Measurements from ENCODE around the gene OBSL1.

OBSL1 gene

DNA sequence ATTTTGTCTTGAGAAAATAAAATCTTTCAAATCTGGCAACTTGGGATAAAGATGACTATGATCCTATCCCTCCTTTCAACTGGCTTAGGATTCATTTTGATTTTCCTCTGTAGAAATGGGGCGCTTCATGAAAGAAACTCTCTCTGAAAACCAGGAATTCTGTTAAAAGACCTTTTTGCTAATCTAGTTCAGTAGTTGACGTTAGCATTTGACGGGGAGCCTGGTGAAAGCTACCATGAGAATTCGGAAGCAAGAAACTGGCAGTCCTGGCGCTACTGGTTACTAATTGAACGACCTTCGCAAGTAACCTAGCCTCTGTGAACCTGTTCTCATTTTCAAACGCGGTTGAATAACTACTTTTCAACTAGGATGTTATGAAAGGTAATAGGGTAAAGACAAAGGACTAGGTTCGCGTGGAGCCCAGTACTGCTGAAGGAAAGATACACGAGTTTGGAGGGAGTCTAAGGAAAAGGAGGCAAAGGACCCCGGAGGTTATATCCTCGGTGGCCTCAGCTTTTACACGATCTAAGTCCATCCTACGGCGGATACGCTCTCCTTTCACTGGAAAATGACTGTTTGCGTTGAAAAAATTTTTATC lies 25.7 kb upstream of the OBSL1 start:
- DNase-seq: no peak

DNA sequence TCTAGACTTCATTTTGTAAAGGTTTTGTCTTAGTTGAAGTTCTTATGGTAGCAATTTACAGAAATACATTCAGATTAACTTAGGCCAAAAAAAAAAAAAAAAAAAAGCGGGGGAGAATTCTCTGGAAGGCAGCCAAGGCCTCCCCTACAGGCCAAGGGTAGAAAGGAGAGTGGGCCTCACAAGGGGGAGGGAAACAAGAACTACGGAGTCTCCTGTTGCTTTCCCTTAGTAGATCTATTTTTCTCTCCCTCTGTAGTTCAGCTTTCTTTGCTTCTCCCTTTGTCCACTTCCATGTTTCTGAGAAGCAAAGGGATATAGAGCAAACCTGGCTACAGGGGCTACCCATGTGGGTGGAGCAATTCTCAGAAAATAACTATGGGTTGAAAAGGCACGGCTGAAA lies 23.9 kb upstream of the OBSL1 start:
- no peak for DNase-seq

DNA sequence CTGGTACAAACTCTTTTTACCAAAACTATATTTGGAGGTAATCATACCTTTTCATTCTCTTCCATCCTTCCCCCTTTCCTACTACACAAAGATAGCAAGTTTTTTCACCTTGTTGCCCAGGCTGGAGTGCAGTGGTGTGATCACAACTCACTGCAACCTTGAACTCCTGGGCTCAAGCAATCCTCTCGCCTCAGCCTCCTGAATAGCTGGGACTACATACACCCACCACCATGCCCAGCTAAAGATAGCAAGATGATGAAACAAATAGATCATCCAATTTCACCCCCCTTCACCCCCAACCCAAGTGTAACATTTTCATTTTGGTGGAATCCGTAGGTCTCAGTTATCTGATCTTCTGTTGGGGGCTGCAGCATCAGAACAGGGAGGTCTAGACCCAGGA lies 21.8 kb upstream of the OBSL1 start:
- DNase-seq: no peak

DNA sequence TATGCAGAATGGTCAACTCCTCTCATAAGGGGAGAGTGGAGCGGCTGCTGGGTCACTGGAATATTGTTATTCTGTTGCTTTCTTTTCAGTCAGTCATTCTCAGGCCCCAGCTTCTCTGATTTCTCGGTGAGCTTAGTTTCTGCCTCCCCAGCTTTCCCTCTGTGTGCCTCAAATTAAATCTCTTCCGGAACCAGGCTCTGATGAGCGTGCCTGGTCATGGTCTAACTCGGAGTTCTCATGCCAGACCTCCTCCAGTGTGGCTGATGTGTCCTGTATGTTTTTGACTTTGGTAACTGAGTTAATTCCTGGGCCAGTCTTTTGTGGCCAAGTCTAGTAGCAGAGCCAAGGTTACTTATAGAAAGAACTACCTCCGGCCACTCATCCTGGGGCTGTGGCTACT lies 21.4 kb upstream of the OBSL1 start:
- no peak for DNase-seq

DNA sequence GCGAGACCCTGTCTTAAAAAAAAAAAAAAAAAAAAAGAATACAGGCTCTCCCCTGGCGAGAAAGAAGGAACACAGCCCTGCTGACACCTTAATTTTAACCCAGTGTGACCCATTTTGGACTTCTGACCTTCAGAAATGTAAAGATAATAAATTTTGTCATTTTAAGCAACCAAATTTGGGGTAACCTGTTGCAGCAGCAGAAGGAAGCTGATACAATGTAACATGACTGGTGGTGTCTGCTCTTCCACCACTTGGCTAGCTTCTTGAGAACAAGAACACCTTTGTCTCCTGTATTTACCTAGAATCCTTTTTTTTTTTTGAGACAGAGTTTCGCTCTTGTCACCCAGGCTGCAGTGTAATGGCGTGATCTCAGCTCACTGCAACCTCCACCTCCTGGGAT lies 19.8 kb upstream of the OBSL1 start:
- DNase-seq: no peak

DNA sequence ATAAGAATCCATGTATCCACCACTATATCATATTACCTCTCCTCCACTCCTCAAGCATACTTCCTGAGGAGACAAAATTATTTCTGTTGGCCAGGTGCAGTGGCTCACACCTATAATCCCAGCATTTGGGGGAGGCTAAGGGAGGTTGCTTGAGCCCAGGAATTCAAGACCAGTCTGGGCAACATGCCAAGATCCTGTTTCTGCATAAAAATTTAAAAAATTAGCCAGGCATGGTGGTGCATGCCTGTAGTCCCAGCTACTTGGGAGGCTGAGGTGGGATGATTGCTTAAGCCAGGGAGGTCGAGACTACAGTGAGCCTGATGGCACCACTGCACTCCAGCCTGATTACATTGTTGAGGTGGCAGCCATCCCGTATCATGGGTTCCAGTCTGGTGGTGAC lies 10.0 kb upstream of the OBSL1 start:
- no peak for DNase-seq

DNA sequence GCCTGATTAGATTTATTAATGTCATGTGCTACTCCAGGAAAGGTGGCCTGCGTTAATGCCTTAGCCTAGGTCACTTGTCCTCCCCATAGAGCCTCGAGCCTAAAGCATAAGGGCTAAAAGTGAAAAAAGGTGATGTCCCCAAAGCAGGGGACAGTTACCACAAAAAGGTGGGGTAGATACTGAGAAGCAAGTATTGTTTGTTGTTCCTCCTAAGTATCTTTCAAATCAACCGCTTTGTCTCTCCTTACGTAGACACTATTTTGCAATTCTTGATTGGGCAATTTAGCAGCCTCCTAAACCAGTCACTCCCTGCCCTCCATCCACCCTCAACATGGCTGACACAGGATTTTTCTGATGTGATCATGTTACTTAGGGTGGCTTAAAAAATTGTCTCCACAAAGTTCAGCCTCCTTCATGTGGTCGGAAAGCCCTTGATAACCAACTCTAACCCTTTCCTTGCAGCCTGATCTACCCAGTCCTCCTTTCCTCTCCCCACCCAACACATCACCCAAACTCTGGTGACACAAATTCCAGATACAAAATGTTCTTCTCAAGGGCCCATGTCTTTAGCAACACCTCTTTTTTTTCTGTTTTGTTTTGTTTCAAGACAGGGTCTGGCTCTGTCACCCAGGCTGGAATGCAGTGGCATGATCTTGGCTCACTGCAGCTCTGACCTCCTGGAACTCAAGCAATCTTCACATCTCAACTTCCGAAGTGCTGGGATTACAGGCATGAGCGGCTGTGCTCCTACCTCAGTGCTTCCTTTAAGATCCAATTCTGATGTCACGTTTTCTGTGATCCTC lies 7.7 kb upstream of the OBSL1 start:
- DNase-seq: peak; percentile 78

DNA sequence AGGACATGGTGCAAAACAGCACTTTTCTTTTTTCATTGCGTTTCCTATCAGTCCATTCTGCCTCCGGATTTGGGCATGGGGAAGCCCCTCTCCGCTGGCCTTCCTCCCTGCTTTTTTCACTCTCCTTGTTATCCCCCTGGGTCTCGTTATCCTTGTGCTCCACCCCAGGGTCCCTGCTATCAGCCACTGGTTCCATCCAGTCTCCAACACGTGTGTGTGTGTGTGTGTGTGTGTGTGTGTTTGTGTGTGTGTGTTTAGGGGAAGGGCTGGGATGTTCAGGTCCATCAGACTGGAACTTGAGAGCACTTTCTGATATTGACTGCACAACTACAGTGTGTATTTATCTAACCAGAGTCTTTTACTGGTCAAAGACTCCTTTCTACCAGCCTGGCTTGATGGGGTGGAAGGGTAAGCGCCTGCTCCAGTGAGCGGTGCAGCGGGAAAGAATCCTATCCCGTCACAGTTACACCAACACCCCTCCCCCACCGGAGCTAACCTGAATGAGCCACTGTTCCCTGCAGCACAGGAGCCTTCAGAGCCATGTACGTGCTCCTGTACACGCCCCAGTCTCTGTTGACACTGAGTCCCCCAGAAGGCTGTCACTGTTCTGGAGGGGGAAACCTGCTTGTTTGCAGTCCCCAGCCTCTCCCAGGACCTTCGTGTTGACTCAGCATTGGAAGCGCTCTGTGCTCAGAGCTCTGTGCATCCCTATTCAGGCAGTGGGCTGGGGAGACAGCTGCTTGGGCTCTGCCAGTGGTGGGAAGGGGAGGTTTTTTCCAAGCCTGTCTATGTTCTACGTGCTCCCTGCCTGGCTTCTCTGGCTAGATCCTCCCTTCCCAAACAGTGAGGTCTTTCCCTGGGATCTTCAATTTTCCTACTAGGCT lies 5.4 kb upstream of the OBSL1 start:
- no peak for DNase-seq

DNA sequence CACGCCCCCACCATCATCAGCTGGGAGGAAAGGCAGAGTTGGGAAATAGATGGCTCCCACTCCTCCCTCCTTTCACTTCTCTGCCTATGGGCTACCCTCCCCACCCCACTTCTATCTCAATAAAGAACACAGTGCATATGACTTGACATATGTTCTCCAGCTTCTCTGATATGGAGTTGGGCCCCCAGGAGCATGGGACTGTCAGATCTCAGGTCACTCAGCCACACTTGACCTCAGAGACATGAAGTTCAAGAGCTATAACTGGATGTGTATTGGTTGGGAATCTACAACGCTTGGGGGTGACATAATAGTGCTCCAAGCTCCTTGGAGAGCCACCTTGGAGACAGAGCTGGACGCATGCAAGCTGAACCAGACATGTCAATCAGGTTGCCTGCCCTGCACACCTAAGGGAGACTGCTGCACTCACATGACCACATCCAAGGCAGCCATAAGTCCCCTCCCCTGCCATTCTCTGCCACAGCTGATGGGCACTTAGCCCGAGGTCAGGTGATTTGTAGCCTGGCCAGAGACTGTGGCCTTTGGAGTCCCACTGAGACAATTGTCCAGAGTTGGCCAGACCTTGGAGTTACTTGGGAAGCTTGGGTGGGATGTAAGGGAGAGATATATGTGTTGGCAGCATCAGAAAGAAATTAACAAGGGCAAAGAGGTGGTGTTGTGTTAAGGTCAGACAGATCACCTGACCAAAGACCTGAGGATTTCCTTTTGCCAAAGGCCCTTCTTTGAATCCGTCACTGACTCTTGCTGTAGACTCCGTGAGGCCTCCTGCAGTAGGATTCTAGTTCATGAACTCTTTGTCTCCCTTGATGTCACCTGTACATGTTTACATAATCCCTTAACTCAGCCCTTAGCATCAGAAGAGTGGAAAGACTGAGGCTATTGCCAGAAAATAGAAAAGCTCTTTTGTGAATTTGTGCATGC lies 4.5 kb upstream of the OBSL1 start:
- no peak for DNase-seq

DNA sequence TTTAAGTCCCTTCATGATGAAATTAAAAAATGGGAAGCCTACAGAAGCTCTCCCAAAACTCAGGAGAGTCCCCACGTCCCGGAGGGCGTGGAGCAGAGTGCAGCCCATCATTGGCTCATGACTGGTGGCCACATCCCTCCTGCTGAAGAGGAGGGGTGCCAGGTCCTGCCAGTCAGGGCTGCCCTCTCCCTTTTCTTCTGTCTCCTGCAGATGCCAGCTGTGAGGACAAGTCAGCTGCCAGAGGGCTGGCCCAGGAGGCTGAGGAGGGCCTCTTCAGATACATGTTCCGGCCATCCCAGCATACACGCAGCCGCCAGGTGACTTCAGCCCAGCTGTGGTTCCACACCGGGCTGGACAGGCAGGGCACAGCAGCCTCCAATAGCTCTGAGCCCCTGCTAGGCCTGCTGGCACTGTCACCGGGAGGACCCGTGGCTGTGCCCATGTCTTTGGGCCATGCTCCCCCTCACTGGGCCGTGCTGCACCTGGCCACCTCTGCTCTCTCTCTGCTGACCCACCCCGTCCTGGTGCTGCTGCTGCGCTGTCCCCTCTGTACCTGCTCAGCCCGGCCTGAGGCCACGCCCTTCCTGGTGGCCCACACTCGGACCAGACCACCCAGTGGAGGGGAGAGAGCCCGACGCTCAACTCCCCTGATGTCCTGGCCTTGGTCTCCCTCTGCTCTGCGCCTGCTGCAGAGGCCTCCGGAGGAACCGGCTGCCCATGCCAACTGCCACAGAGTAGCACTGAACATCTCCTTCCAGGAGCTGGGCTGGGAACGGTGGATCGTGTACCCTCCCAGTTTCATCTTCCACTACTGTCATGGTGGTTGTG lies 3.4 kb upstream of the OBSL1 start:
- DNase-seq: no peak

DNA sequence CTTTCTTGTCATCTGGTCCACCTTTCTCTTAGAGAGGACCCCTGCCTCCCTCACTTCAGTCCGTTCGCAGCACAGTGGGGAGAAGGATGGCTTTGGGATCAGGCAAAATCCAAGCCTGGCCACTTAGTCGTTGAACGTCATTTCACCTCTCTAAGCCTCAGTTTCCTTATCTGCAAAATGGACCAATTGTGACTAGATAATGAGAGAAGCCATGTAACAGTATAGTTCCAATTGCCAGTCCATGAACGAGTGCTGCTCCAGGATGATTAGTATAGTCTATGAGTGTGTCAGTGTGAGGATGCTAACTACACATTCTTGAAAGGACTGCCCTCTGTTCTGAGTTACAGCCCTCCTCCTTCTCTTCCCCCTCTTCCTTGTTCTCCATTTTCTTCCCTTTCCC lies 1.8 kb upstream of the OBSL1 start:
- no peak for DNase-seq

DNA sequence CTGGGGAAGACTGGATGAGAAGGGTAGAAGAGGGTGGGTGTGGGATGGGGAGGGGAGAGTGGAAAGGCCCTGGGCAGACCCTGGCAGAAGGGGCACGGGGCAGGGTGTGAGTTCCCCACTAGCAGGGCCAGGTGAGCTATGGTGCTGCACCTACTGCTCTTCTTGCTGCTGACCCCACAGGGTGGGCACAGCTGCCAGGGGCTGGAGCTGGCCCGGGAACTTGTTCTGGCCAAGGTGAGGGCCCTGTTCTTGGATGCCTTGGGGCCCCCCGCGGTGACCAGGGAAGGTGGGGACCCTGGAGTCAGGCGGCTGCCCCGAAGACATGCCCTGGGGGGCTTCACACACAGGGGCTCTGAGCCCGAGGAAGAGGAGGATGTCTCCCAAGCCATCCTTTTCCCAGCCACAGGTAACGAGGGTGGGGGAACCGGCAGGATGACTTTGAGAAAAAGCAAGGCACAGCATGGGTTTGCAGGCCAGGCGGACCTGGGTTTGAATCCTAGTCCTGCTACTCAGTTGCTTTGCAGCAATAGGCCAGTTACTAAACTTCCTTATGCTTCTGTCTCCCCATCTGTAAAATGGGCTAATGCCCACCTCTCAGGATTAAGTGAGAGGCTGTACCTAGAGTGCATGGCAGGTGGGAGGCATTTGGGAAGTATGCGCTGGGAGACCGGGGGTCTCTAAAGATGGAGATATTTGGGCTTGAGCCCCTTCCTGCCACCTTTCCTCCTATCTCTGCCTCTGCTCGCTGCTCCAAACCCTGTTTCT lies 1.1 kb upstream of the OBSL1 start, which contains the start of gene INHA:
Gene INHA (plus strand): TSS at position 74 of the 765 bp plus-strand sequence. CDS start 65 bp downstream, at position 139.
- DNase-seq: no peak

DNA sequence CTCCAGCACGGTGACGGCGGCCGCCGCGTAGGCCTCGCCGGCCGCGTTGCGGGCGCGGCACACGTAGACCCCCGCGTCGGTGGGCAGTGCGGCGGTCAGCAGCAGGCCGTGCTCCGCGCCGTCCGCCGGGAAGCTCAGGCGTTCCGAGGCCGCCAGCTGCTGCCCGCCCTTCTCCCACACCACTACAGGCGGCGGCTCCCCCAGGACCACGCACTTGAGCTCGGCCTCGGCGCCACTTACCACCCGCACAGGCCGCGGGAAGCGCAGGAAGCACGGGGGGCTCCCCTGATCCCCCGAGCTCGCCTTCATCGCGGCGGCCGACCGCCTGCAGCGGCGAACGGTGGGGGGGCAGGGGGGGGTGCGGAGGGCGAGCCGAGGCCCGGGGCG lies 422 bp downstream of the OBSL1 start:
- DNase-seq: no peak

DNA sequence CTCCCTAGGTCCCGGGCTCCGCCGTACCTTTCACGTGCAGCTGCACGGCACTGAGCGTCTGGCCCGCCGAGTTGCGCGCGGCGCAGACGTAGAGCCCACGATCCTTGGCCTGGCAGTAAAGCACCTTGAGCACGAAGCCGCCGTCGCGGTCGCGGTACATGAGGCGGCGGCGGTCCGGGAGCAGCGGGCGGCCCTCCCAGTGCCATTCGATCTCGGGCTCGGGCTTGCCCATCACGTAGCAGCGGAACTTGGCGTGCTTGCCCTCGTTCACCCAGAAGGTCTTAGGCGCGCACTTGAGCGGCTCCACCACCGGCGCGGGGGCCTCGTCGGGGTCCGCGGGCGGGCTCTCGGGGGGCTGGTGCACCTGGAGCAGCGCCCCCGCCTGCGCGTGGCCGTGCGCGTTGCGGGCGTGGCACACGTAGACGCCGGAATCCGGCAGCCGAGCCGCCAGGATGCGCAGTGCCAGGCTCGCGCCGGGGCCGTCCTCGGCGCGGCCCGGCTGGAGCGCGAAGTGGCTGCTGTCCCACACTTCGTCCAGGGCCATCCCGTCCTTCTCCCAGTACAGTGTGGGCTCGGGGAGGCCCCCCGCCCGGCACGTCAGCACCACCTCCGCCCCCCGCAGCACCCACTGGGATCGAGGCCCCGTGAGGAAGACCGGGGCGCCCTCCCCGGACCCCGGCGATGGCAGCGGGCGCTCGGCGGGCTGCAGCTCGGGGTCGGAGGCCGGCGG lies 980 bp downstream of the OBSL1 start:
- no peak for DNase-seq

DNA sequence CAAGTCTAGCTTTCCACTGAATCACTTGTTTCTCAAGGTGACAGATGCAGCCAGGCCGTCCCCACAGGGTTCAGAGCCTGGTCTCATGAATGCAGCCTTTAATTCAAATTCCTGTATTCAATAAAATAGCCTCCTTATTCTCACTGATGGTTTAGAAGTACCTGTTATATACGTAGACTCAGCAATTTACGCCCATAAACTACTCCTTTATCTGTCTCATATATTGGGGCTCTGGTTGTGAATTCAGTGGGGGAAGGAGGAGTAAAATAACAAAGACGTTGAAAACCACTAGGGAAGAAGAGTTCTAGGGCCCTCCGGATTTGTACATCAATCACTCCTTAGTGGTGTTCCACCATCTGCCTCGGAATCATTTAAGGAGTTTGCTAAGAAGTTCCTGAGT lies 1.7 kb downstream of the OBSL1 start:
- no peak for DNase-seq

DNA sequence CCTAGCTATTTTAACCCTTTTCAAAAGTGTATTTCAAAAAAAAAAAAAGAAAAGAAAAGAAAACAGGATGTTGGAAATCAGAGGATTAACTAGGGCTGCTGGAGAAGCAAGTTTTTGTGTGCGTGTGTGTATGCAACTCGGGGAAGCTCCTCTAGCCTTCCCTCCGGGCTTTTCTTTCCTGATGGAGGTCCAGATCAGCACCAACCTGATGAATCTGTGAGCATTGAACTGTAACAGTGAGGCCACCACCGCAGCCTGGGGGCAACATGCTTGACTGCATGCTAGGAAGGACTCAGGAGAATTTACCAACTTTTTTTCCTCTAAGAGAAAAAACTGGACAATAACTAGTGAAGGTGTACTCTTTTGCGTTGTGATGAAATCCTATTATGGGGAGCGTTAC lies 2.3 kb downstream of the OBSL1 start:
- no peak for DNase-seq

DNA sequence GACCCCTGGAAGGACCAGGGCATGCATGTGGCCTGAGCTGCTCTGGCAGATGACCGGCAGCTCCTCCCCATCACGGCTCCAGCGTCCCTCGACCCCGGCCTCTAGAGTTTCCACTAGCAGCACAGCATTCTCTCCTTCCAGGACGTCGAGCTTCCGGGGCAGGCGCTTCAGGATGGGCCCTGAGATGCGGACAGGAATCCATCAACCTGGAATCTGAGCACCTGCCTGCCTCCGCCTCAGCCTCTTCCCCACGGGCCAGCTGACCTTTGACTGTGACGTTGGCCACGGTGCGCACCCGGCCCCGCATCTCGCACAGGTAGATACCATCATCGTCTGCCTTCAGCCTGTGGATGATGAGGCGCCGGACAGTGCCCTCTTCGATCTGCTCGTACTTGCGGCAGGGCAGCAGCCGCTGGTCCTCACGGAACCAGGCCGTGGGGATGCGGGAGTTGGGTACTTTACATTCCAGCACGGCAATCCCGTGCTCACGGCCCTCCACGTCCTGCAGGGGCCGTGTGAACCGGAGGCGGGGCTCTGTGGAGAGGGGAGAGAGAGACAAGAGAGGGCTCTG lies 3.5 kb downstream of the OBSL1 start:
- DNase-seq: no peak

DNA sequence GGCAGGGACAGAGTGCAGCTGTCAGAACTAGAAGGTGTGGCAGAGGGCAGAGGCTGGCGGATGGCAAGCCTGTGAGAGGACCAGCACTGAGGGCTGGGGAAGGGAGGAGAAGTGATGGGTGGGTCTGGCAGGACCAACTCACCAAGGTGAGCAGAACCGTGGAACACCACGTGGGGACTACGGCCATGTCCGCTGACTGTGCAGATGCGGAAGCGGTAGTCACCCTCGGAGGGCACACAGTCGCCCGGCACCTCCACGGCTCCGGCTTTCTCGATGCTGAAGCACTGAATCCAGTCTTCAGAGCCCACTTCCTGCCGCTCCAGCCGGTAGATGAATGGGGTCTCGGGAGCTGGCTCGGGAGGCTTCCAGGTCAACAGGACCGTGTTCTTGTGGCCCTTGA lies 4.2 kb downstream of the OBSL1 start:
- DNase-seq: no peak

DNA sequence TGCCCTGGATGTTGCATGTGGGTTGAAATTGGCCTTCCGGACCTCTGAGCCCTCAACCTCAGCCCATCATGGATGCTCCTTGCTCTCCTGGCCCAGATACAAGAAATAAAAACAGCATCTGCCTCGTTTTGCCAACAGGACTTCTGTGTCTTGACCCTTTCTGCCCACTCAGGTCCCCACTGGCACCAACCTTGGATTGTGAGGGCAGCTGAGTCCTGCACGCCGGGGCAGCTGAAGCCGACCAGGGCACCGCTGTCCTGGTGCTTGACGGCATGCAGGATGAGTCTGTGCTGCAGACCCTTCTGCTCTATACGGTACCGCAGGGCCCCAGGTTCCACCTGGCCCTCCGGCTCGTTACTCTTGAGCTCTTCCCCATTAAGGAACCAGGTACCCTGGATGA lies 4.7 kb downstream of the OBSL1 start:
- no peak for DNase-seq
